ENCODE results near the gene PPP1R11. TPM values are rescaled to one million over a fixed set of nuclear protein-coding genes. Genes with fewer than 3 reads are reported as not detected.
A peak's percentile ranks its signal among the peaks of the same experiment; 100 is the strongest.

PPP1R11 gene
- total and polyA plus RNA-seq, 2 of the 13 experiments (the other 11 are each of a cell fraction or from before 2014, with no cell fraction given): 32.1 to 58.9 TPM

DNA sequence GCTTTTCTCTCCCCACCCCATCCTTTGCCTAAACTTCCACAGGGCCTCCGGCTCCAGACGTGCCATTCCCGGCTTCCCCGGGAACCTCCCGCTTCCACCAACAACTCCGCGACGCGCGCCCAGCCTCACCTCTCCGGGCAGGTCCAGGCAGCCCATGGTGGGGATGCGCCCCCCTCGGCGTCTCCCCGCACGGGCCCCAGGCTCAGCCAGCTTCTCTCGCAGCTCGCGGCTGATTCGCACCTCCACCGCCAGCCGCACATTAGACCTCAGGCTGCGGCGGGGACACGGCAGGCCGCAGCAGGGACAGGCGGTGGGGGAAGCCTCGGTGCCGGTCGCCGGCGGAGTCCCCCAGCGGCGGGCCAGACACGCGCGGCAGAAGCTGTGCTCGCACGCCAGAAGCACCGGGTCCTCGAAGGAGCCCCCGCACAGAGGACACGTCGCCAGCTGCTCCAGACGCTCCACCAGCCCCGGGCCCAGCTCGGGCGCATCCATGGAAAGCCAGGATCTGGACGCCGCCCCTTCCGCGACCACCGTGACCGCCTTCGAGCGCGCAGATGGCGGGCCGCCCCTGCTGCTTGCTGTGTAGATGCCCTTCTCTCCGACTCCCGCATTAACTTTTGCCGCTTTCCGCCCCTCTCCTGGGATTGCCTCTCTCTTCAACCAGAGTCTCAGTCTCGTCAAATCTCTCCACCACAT lies 8.2 kb downstream of the PPP1R11 start, which contains the start of gene RNF39 (continued):
- TF ChIP-seq SP4 (CRISPR knock-in tag; IDR thresholded peaks at IDR 0.05): no peak
- TF ChIP-seq, protein P1, sequence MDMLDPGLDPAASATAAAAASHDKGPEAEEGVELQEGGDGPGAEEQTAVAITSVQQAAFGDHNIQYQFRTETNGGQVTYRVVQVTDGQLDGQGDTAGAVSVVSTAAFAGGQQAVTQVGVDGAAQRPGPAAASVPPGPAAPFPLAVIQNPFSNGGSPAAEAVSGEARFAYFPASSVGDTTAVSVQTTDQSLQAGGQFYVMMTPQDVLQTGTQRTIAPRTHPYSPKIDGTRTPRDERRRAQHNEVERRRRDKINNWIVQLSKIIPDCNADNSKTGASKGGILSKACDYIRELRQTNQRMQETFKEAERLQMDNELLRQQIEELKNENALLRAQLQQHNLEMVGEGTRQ (IDR thresholded peaks at IDR 0.05; ENCODE audit: low read depth, low read length): no peak
- TF ChIP-seq, protein P1 (CRISPR knock-in tag; IDR thresholded peaks at IDR 0.05; ENCODE audit: borderline replicate concordance): no peak
- no peak for TF ChIP-seq RFX3 (CRISPR knock-in tag; IDR thresholded peaks at IDR 0.05)
- no peak for TF ChIP-seq RBM22 (optimal IDR thresholded peaks at IDR 0.05; ENCODE audit: low read length)
- no peak for TF ChIP-seq ZNF839 (CRISPR knock-in tag; IDR thresholded peaks at IDR 0.05; ENCODE audit: borderline replicate concordance)
- TF ChIP-seq, protein P2, sequence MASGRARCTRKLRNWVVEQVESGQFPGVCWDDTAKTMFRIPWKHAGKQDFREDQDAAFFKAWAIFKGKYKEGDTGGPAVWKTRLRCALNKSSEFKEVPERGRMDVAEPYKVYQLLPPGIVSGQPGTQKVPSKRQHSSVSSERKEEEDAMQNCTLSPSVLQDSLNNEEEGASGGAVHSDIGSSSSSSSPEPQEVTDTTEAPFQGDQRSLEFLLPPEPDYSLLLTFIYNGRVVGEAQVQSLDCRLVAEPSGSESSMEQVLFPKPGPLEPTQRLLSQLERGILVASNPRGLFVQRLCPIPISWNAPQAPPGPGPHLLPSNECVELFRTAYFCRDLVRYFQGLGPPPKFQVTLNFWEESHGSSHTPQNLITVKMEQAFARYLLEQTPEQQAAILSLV (CRISPR knock-in tag; IDR thresholded peaks at IDR 0.05; ENCODE audit: borderline replicate concordance): no peak
- peak; percentile 74 for TF ChIP-seq HOXD1 (CRISPR knock-in tag; IDR thresholded peaks at IDR 0.05)
- TF ChIP-seq ZNF343 (CRISPR knock-in tag; IDR thresholded peaks at IDR 0.05): no peak
- TF ChIP-seq ZNF572 (CRISPR knock-in tag; IDR thresholded peaks at IDR 0.05): peak; percentile 47; the same call in 1 of the 2 replicates
- TF ChIP-seq, protein P3, sequence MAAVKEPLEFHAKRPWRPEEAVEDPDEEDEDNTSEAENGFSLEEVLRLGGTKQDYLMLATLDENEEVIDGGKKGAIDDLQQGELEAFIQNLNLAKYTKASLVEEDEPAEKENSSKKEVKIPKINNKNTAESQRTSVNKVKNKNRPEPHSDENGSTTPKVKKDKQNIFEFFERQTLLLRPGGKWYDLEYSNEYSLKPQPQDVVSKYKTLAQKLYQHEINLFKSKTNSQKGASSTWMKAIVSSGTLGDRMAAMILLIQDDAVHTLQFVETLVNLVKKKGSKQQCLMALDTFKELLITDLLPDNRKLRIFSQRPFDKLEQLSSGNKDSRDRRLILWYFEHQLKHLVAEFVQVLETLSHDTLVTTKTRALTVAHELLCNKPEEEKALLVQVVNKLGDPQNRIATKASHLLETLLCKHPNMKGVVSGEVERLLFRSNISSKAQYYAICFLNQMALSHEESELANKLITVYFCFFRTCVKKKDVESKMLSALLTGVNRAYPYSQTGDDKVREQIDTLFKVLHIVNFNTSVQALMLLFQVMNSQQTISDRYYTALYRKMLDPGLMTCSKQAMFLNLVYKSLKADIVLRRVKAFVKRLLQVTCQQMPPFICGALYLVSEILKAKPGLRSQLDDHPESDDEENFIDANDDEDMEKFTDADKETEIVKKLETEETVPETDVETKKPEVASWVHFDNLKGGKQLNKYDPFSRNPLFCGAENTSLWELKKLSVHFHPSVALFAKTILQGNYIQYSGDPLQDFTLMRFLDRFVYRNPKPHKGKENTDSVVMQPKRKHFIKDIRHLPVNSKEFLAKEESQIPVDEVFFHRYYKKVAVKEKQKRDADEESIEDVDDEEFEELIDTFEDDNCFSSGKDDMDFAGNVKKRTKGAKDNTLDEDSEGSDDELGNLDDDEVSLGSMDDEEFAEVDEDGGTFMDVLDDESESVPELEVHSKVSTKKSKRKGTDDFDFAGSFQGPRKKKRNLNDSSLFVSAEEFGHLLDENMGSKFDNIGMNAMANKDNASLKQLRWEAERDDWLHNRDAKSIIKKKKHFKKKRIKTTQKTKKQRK (IDR thresholded peaks at IDR 0.05; ENCODE audit: low read length): no peak
- TF ChIP-seq IRF2 (CRISPR knock-in tag; IDR thresholded peaks at IDR 0.05): no peak
- TF ChIP-seq, protein P4, sequence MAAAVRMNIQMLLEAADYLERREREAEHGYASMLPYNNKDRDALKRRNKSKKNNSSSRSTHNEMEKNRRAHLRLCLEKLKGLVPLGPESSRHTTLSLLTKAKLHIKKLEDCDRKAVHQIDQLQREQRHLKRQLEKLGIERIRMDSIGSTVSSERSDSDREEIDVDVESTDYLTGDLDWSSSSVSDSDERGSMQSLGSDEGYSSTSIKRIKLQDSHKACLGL (CRISPR knock-in tag; IDR thresholded peaks at IDR 0.05): no peak
- TF ChIP-seq, protein P5, sequence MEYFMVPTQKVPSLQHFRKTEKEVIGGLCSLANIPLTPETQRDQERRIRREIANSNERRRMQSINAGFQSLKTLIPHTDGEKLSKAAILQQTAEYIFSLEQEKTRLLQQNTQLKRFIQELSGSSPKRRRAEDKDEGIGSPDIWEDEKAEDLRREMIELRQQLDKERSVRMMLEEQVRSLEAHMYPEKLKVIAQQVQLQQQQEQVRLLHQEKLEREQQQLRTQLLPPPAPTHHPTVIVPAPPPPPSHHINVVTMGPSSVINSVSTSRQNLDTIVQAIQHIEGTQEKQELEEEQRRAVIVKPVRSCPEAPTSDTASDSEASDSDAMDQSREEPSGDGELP (IDR thresholded peaks at IDR 0.05; ENCODE audit: borderline replicate concordance, low read depth): no peak
- peak; percentile 52; the same call in 1 of the 2 replicates for TF ChIP-seq ARNT2 (CRISPR knock-in tag; IDR thresholded peaks at IDR 0.05; ENCODE audit: low read depth)
- TF ChIP-seq ZNF546 (CRISPR knock-in tag; conservative IDR thresholded peaks at IDR 0.05): 0 out of 2 replicates have a peak, but pooled peaks have one; percentile 78
- TF ChIP-seq, protein P6, sequence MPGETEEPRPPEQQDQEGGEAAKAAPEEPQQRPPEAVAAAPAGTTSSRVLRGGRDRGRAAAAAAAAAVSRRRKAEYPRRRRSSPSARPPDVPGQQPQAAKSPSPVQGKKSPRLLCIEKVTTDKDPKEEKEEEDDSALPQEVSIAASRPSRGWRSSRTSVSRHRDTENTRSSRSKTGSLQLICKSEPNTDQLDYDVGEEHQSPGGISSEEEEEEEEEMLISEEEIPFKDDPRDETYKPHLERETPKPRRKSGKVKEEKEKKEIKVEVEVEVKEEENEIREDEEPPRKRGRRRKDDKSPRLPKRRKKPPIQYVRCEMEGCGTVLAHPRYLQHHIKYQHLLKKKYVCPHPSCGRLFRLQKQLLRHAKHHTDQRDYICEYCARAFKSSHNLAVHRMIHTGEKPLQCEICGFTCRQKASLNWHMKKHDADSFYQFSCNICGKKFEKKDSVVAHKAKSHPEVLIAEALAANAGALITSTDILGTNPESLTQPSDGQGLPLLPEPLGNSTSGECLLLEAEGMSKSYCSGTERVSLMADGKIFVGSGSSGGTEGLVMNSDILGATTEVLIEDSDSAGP (CRISPR knock-in tag; IDR thresholded peaks at IDR 0.05; ENCODE audit: borderline replicate concordance): peak; percentile 80; the same call in 1 of the 2 replicates
- peak; percentile 35; the same call in 1 of the 2 replicates for TF ChIP-seq TBX2 (CRISPR knock-in tag; IDR thresholded peaks at IDR 0.05; ENCODE audit: borderline replicate concordance)
